Kasumi-1 (cell line): ENCODE measurements around the gene KLHL29.

ENCODE experiments used
- DNase-seq, 2 experiments: peaks; one replicate each; lab custom pipeline; 2025; lab: John Stamatoyannopoulos, UW

KLHL29 gene

DNA sequence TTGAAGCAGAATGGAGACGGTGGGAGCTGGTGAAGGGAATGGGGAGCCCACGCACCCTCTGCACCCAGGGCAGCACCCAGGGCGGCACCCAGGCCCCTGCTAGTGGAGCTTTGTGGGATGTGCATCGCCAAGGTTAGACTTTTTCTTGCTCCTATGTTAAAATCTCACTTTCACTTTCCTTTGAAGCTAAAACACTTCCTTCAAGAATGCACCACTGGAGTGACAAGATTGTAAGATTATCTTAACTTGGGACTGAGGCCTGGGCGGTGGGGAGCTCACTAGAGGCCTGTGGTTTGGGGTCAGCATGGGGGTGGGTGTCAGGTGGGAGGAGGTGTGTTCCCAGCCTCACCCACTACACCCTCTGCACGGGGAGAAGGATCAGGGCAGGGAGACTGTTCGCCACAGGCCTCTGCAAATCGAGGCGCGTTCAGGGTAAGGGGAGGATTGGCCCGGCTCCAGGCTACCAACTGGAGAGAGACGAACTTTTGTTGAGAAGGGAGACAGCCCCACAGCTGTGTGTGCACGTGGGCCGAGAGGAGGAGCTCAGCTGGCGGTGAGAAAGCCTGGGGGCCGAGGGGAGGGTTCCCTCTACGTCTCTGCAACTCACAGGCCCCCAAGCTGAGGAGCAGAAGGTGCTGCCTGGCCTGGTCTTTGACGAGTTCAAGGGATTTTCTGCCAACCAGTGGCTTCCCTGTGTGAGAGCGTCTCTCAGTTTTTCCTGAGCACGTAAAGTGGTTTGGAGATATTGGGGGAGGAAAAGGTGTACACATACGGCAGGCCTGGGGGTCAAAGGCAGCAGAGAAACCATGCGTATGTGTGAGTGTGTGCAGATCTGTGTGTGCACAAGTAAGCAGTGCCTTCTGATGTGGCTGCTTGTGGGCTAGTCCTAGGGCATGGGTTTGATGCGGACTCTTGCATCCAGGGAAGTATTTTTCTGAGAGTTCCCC, 147.7 kb downstream of the KLHL29 start:
- no peak for DNase-seq

- DNase-seq = no peak
Measured at GRCh38 chr2:23533338-23533695, 148.3 kb downstream of the KLHL29 start.

DNA sequence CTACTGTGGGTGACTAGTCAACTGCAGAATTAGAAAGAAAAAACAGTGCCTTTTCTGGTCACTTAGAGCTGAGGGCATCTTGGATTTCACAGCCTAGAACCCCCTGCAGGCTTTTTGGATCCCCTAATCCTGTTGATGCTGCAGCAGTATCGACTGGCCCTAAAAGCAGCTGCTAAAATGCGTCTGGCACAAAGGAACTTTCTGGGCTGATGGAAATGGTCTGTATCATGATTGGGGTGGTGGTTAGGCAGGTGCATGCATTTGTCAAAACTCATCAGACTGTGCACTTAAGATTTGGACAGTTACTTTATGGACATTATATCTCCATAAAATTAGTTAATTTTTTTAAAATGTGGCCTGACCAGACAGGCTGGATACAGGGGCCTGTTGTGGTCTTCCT, 149.8 kb downstream of the KLHL29 start:
- DNase-seq = no peak

DNA sequence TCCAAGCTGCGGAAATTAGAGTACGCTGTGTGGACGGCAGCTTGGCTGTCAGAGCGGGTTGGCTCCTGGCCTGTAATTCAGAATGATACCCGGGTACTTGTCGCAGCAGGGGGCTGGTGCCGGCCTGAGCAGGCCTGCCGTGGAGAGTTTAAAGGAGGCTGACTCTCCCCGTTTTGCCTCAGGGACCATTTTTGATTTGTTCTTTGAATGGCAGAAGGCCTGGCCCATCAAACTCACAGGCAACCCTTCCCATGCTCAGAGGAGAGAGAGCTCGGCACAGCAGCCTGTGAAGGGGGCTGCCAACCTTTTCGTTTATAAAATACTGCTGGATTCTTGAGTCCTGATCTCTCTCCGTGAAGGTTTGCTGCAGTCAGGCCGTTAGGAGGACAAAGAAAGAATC, 151.3 kb downstream of the KLHL29 start:
- DNase-seq = no peak

DNA sequence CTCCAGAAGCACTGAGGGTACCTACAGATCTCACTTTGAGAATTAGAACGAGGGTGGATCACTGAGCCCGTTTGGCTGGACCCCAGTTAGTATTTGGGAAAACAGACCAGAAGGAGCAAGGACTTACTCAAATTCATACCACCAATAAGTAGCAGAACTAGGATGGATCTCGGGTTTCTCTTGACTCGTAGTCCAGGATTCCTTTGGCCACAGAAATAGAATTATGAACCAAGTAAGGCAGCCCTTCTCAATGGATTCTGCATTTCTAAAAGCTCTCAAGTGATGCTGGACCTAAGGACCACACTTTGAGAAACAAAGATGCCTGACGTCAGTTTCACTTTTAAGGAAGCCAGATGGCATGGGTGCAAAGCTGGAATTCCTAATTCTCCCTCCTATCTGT, 153.0 kb downstream of the KLHL29 start:
- no peak for DNase-seq

- no peak for DNase-seq
Measured at GRCh38 chr2:23538566-23538965, 153.6 kb downstream of the KLHL29 start.

DNA sequence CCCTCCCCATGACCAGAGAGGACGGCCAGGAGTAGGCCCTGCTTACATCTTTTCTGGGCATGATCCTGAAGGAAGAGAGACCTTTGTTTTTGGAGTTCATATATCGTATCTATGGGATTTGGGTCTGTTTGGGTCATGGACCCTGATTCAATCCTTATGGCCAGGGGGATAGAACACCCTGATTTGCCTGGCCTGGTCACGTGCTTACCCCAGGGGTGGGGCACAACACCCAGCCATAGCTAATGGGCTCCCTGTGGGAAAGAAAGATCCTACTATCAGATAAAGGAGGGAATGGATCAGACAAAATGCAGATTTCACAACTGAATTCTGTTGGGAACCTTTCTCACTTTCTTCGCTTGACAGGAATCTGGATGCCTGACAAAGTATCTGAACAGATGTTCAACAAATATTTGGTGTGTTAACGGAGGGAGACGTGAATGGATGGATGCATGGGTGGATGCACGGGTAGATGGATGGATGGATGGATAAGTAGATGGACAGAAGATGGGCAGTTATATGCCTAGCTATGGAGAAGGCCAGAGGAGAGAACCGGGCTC, 155.9 kb downstream of the KLHL29 start:
- no peak for DNase-seq

- DNase-seq = no peak
Measured at GRCh38 chr2:23541503-23542229, 156.7 kb downstream of the KLHL29 start.

DNA sequence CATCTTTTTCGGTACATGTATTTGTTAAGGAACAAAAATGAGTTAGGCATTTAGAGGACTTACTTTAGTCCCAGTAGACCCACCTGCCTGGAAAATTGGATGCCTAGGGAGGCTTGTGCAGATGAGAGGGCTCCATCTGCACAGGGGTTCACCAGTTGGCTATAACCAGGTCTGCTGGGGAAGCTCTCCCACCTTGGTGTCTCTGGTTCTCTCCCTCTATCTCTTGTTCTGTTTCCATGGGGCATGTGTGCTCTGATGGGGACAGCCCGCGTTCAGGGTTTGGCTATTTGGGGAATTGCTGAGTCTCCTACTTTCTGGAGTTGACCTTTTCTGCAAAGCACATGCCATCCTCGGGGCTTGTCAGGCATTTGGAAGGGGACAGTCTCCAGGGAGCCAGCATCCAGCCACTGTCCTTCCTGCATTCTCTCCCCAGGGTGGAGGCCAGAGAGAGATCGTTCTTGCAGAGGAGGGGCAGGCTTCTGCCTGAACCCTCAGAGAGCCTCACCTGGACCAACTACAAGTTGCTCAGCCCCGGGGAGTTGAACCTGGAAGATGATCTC, 157.3 kb downstream of the KLHL29 start:
- no peak for DNase-seq

DNA sequence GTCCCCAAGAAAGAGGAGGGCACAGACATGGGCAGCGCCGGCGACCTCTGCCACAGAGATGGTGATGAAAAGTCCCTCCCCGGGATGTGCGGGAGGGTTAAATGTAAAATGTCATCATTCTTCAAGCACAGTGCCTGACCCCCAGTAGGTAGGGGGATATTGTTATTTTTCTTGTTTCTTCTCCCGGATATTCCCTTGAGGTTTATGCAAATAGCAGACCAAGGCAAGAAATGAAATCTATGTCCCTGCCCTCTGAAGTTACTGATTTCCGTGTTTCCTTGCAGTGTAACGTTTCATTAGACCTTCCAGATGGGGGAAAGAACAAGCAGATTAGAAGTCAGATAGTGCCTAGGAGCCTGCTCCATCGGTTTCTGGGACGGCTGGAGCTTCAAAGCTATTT, 158.3 kb downstream of the KLHL29 start:
- no peak for DNase-seq

DNA sequence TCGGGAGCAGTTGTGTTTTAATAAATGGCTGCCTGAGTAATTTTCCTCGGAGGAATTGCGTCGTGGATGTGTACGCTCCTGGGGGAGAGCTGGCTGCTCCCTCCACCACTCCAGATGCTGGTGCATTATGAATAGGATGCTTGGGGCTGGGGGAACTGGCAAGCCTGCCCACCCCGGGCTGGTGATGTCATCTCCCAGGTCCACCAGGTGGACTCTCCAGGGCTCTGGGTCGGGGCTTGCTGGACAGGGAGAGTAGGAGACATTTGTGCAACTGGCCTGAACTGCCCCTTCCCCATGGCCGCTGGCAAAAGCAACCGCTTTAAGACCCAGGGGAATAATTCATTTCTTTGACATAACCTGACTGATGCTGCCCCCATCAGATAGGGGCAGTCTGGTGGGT, 158.7 kb downstream of the KLHL29 start:
- no peak for DNase-seq

- no peak for DNase-seq
Measured at GRCh38 chr2:23544589-23545295, 159.8 kb downstream of the KLHL29 start.

DNA sequence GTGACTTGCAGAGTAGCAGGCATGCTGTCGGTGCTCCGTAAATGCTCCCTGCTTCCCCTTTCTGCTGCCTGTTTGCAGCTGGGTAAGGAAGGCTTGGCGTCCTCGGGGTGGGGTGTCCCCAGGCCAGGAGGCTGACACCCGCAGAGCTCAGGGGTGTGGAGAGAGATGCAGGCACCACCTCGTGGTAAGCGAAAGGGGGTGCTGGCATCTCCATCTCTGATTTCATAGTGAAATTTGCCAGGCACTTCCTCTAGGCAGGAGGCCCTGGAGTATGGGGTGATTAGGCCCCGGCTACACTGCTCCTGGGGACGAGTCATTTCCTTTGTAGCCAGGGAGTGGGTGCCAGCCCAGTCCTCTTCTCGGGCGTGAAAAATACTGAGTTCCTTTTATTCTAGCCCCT, 160.4 kb downstream of the KLHL29 start:
- peak; percentile 33 to 41 for DNase-seq

DNA sequence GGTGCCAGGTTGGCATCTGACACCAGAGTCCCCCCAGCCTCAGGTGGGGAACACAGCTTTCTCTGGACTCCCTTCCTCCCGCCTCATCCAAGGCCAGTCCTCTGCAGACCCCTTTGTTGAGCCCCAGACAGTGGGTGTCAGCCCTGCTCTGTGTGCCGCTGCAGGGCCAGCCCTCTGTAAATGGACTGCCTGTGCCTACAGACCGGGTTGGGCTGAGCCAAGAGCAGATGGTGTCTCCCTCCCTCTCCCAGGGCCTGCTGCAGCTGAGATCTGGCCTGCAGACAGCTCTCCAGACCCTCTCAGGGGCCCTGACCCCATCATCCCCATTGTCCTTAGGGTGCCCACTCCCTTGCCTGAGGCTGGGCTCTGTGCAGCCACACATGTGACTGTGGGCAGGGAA, 160.8 kb downstream of the KLHL29 start:
- DNase-seq = no peak

- no peak for DNase-seq
Measured at GRCh38 chr2:23546913-23547312, 161.9 kb downstream of the KLHL29 start.

DNA sequence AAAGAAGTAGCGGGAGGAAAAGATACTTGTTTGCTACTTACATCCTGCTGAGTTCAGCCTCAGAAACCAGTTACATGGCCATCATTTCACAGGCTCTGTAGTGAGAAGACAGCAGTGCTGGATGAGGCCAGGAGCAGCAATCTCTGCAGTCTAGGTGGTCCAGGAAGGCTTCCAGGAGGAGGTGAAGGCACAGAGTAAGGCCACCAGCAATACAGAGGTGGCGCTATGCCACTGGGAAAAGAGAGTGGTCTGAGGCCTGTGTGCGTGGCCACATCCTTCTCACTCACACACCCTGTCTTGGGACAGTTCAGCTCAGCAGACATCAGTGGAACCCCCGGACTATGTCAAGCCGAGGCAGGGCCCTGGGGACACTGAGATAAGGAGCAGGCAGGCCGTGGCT, 162.7 kb downstream of the KLHL29 start:
- DNase-seq = no peak

- no peak for DNase-seq
Measured at GRCh38 chr2:23548143-23548769, 163.3 kb downstream of the KLHL29 start.

DNA sequence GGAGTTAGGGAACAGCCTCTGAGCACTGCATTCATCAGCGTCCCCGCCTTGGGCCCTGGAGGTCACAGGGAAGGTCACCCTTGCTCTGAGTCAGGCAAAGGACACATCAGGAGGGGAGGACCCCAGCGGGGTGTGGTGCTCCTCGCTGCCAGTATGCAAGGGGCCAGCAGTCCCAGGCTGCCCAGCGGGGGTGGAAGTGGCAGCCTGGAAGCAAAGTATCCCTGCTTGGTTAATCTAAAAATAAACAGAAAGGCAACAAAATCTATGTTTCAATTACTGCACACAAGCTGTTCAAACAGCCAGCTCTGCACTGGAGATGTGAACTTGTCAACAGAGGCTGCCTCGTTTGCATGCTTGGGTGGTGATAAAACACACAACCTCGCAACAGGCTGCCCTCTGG, 164.1 kb downstream of the KLHL29 start:
- DNase-seq = no peak

DNA sequence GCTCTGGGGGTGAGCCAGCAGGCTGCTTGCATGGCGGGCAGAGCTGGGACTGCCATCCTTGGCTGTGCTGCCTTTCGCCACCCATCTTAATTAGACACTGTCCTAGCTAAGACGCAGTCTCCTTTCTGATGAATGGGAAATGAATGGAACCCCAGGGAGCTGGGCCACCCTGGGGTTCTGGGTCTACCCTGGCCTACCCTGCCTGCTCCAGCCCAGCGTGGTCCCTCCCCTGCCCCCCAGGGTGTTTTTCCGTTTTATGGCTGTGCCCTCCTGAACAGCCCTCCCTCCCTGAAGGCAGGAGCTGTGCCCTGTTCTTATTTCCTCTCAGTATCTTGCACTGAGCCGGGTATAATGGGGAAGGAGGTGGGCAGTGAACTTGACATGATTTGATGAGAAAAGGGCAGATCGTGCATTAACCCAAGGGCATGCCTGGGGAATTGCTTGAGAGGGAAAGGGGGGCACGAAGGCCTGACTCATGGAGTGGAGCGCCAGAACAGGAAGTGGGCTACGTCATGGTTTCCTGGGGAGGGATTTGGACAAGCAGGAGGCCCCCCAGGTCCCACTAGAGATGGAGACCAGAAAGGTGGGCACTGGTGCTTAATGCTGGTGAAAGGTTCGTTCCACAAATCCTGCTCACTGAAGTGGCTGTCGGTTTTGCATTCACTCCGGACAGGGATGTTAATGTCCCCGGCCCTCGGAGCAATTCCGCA, 165.0 kb downstream of the KLHL29 start:
- DNase-seq = no peak

- no peak for DNase-seq
Measured at GRCh38 chr2:23550553-23550952, 165.6 kb downstream of the KLHL29 start.

- no peak for DNase-seq
Measured at GRCh38 chr2:23551875-23552274, 166.9 kb downstream of the KLHL29 start.
